HCT116 (cell line): ENCODE measurements around the gene CRMP1.

Experiments
- CEBPB ChIP-seq: IDR thresholded peaks from 2 replicates; pipeline ENCODE4 v1.6.1; 2012; ENCODE audit warnings: low read depth
- CTCF ChIP-seq, 3 experiments: fragments of 200-600 bp in 1 of 3; sonication (generic) in 1 of 3; IDR thresholded peaks in 2 of 3; conservative IDR thresholded peaks in 1 of 3; 2 replicates each; pipeline ENCODE4 v1.5.1; 2012 to 2017; ENCODE audit warnings: low read depth in 2 of 3, low read length in 2 of 3, antibody characterized with exemption in 1 of 3, borderline replicate concordance in 1 of 3, control low read depth in 1 of 3, mild to moderate bottlenecking in 1 of 3, mixed read lengths in 1 of 3, mixed run types in 1 of 3, moderate library complexity in 1 of 3; ENCODE audit not compliant: insufficient read depth in 1 of 3
- EZH2 ChIP-seq: fragments of 200-600 bp; sonication (generic); IDR thresholded peaks from 2 replicates; pipeline ENCODE4 v1.6.1; 2017; ENCODE audit warnings: antibody characterized with exemption, mixed run types
- EZH2phosphoT487 ChIP-seq: fragments of 200-600 bp; IDR thresholded peaks from 2 replicates; pipeline ENCODE4 v1.6.1; 2018; ENCODE audit warnings: antibody characterized with exemption, borderline replicate concordance
- POLR2A ChIP-seq: IDR thresholded peaks from 2 replicates; pipeline ENCODE4 v1.7.0; 2011; ENCODE audit warnings: borderline replicate concordance; ENCODE audit not compliant: insufficient read depth, insufficient read length; ENCODE audit errors: extremely low read depth
- REST ChIP-seq: IDR thresholded peaks from 2 replicates; pipeline ENCODE4 v1.6.1; 2012; ENCODE audit warnings: low read depth

- no peak for TF ChIP-seq CTCF (IDR thresholded peaks at IDR 0.05 in 2 of 3, conservative IDR thresholded peaks at IDR 0.05 in 1 of 3; ENCODE audit: borderline replicate concordance in 1 of 3, insufficient read depth in 1 of 3, low read depth in 2 of 3, low read length in 2 of 3)
- no peak for TF ChIP-seq EZH2
- no peak for TF ChIP-seq POLR2A
- TF ChIP-seq EZH2phosphoT487: no peak
- TF ChIP-seq CEBPB: no peak
- TF ChIP-seq REST: no peak
Observed at GRCh38 chr4:5916229-5916628, 23.3 kb upstream of the CRMP1 start.
